ENCODE results near the gene SLCO3A1.
A peak's percentile ranks its signal among the peaks of the same experiment; 100 is the strongest.

The SLCO3A1 gene

GRCh38 chr15:91881569-91882297 lies 28.2 kb downstream of the SLCO3A1 start:
- no peaks in the 10 kb centered on the region for H3K4me1 ChIP-seq (ENCODE audit: control insufficient read depth in 1 of 2, insufficient read depth in 1 of 2, low read depth in 1 of 2, low read length in 1 of 2)
- no peaks in the 10 kb centered on the region for H3K9me3 ChIP-seq
- H3K27me3 ChIP-seq: no peaks in the 10 kb centered on the region
- peaks cover 8% of the 10 kb centered on the region for H3K36me3 ChIP-seq
- H3K27ac ChIP-seq: no peak overlapping the region
- H3K4me3 ChIP-seq (ENCODE audit: low read depth in 1 of 2, low read length in 1 of 2): no peak overlapping the region
- no peak for TF ChIP-seq CTCF (IDR thresholded peaks at IDR 0.05)

GRCh38 chr15:91882858-91883586 lies 29.5 kb downstream of the SLCO3A1 start:
- peak overlapping the region; percentile 40 for H3K27ac ChIP-seq
- TF ChIP-seq CTCF (IDR thresholded peaks at IDR 0.05): no peak

GRCh38 chr15:91884606-91885005 lies 31.1 kb downstream of the SLCO3A1 start:
- H3K4me3 ChIP-seq (ENCODE audit: low read depth in 1 of 2, low read length in 1 of 2): no peak overlapping the region
- TF ChIP-seq CTCF (IDR thresholded peaks at IDR 0.05): no peak
- no peaks in the 10 kb centered on the region for H3K27me3 ChIP-seq
- no peak overlapping the region for H3K27ac ChIP-seq
- peaks cover 8% of the 10 kb centered on the region for H3K36me3 ChIP-seq
- H3K4me1 ChIP-seq (ENCODE audit: control insufficient read depth in 1 of 2, insufficient read depth in 1 of 2, low read depth in 1 of 2, low read length in 1 of 2): peaks cover 0 to 14% of the 10 kb centered on the region in 2 experiments
- H3K9me3 ChIP-seq: no peaks in the 10 kb centered on the region

More at GRCh38 chr15:91882858-91883586, 29.5 kb downstream of the SLCO3A1 start:
- H3K27me3 ChIP-seq: no peaks in the 10 kb centered on the region
- peaks cover 8% of the 10 kb centered on the region for H3K36me3 ChIP-seq
- peaks cover 0 to 12% of the 10 kb centered on the region in 2 experiments for H3K4me1 ChIP-seq (ENCODE audit: control insufficient read depth in 1 of 2, insufficient read depth in 1 of 2, low read depth in 1 of 2, low read length in 1 of 2)
- H3K9me3 ChIP-seq: no peaks in the 10 kb centered on the region
- H3K4me3 ChIP-seq (ENCODE audit: low read depth in 1 of 2, low read length in 1 of 2): no peak overlapping the region

DNA sequence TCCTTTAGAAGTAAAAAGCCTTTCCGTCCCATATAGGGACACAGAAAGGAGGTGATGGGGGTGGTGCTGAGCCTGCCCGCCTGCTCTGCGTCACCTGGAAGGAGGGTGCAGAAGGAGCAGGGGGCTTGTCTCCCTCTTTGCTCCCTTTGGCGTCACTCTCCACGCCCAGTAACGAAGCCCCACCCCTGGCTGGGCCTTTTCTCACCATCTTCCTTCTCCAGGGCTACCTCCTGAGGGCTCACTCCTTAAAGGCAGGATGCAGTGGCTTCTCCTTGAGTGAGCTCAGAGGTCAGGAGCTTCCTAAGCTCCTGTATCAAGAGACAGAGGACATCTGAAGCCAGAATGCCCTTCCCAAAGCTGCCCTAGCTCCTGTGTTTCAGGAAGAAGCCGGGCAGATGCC lies 31.5 kb downstream of the SLCO3A1 start:
- Histone ChIP-seq H3K27ac (no peak overlapping the region), H3K36me3 (peaks cover 8% of the 10 kb centered on the region), H3K27me3 (no peaks in the 10 kb centered on the region), H3K4me1 (ENCODE audit: control insufficient read depth in 1 of 2, insufficient read depth in 1 of 2, low read depth in 1 of 2, low read length in 1 of 2) (peaks cover 0 to 14% of the 10 kb centered on the region in 2 experiments), H3K4me3 (ENCODE audit: low read depth in 1 of 2, low read length in 1 of 2) (no peak overlapping the region), H3K9me3 (no peaks in the 10 kb centered on the region)
- TF ChIP-seq CTCF (IDR thresholded peaks at IDR 0.05): no peak

DNA sequence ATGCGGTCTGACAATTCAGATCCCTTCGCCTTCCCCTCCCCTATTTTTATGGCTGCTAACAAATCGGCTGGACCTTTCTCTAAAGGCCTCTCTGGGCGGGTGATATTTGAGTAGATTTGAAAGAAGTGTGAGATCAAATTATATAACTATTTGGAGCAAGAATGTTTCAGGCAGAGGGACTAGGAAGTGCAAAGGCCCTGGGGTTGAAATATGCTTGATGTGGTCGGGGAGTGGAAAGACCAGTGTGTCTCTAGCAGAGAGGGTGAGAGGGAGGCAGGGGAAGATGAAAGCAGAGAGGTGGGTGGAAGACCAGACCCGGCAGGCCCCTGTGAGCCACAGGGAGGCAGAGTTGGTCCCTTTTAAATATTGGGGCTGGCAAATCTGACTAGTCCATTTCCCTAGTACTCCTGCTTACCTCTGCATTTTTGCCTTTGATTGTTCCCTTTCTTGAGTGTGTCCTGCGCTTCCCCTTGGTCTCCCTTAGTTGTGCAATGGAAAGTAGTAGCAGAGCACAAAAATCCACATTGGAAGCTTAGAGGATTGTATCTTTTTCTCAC lies 32.3 kb downstream of the SLCO3A1 start:
- Histone ChIP-seq H3K27me3 (no peaks in the 10 kb centered on the region), H3K4me3 (ENCODE audit: low read depth in 1 of 2, low read length in 1 of 2) (no peak overlapping the region), H3K27ac (no peak overlapping the region), H3K9me3 (no peaks in the 10 kb centered on the region), H3K4me1 (ENCODE audit: control insufficient read depth in 1 of 2, insufficient read depth in 1 of 2, low read depth in 1 of 2, low read length in 1 of 2) (peaks cover 0 to 14% of the 10 kb centered on the region in 2 experiments), H3K36me3 (peaks cover 8% of the 10 kb centered on the region)
- TF ChIP-seq CTCF (IDR thresholded peaks at IDR 0.05): no peak
